Measurements from ENCODE around the gene SH3BP5L.
"Not testable (repeated sequence)": the region's sequence is repeated elsewhere in the genome, so short reads cannot be mapped to it uniquely, and the experiment has no call there.

Gene SH3BP5L

DNA sequence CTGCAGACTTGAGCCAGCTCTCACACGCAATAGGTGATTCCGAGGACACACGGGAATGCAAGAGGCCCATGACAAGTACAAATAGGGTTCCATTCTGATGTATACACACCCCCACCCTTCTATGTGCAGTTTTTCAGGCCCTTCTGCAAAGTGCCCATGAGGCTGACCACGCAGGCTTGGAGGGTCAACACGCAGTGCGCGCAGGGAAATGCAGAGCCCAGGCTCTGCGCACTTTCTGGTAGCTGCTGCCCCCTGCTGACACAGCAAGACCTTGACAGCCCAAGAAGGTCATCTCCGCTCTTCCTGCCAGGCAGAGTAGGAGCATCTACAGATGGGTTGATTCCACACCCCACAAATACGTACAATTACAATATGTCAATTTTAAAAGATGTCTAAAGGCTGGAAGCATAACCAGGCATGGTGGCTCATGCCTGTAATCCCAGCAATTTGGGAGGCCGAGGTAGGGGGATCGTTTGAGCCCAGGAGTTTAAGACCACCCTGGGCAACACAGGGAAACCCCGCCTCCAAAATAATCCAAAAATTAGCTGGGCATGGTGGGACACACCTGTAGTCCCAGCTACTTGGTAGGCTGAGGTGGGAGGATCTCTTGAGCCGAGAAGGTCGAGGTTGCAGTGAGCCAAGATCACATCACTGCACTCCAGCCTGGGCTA, 18.5 kb downstream of the SH3BP5L start:
- peak; percentile 45 to 50 for DNase-seq

DNA sequence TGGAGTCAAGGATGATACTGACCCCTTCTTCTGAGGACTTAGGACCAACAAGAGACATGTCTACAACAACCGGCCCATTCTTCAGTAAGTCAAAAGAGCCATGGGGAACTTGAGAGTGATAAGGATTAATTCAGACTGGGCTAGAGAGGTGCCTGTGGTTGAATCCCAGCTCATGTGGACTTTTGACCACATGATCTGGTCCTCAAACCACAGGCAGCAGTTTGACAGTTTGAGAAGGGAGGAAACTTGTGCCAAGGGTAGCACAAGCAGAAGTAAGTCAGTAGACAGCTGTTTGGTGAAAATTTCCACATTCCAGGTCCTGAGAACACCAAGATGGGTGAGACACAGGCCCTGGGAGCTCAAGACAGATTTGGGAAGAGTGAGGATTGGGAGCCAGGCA, 19.8 kb downstream of the SH3BP5L start:
- DNase-seq, result no peak

DNA sequence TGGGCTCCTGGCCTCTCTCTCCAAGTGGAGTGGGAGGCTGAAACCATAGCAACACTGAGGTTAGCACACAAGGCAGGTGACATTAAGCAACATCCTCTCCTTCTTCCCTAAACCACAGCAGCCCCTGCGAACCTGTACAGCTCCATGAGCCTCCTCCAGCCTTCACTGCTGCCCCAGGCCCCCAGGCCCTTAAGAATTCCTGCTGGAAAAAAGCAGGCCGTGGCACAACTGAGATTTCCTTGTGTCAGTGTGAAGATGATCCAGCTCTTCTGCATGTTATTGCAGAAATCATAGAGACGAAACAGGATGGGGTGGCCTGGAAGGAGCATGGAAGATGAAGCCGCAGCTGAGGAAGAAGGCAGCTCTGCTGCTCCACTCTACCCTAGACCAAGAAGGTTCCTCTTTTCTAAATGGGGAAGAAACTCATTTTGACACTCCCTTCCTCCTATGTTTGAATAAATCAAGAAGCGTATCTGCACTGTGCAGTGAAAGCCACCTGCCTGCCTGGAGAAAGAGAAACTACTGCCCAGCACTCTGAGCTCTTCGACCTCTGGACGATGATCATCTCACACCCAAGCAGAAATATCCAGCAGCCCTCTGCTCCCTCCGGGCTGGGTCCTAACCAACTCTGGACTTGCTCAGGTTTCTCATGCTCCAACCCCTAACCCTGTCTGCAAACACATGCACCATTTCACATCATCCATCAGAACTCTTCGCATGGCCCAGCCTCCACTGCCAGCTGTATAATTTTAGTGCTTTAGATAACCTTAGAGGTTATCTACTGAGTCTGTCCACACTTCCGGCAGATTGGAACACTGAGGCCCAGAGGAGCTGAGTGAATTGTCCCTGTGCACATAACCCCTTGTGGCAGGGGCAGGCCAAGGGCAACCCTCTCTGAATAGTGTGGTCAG, 20.7 kb downstream of the SH3BP5L start:
- DNase-seq, result no peak

DNA sequence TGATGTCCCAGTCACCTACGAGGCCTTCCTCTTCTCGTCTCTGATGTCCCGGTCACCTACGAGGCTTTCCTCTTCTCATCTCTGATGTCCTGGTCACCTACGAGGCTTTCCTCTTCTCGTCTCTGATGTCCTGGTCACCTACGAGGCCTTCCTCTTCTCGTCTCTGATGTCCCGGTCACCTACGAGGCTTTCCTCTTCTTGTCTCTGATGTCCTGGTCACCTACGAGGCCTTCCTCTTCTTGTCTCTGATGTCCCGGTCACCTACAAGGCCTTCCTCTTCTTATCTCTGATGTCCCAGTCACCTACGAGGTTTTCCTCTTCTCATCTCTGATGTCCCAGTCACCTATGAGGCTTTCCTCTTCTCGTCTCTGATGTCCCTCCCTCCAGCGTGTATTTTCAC, 22.2 kb downstream of the SH3BP5L start:
- DNase-seq, result not testable (repeated sequence)

GRCh38 chr1:248802454-248802853, 23.3 kb downstream of the SH3BP5L start:
- DNase-seq, result no peak

DNA sequence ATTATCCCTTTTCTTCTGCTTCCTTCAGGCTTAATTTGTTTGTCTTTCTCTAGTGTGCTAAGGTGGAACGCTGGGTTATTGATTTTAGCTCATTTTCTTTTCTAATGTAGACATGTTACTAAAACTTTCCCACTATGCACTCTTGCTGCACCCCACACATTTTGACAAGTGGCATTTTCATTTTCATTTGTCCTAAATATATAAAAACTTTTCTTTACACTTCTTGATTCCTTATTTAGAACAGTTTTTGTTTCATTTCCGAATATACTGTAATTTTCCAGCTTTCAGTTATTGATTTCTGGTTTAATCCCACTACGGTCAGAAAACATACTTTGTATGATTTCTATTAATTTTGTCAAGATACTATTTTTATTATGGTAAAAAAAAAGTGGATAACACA, 25.3 kb downstream of the SH3BP5L start:
- no peak for DNase-seq

GRCh38 chr1:248798791-248799190, 26.9 kb downstream of the SH3BP5L start:
- no peak for DNase-seq

GRCh38 chr1:248794663-248795062, 31.1 kb downstream of the SH3BP5L start:
- DNase-seq, result not testable (repeated sequence)

DNA sequence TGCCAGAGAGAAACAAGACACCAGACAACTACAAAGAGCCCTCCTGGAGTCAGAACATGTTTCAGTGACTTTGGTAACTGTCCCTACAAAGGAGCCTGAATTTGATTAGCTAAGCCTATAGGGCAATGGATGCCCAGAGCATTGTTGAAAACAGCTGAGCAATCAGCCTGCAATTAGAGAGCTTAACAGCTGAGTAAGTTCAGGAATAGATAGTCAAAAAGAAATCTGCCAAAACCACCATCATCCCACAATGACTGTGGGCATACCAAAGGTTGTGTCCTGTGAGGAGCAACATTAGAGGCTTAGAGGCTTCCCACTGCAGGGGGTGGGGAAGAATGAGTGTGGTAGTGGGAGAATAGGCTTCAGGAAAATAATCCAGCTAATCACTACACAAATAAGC, 32.1 kb downstream of the SH3BP5L start:
- no peak for DNase-seq

GRCh38 chr1:248792342-248792741, 33.4 kb downstream of the SH3BP5L start:
- no peak for DNase-seq

GRCh38 chr1:248791010-248791409, 34.7 kb downstream of the SH3BP5L start:
- no peak for DNase-seq

GRCh38 chr1:248790456-248790855, 35.3 kb downstream of the SH3BP5L start:
- no peak for DNase-seq

DNA sequence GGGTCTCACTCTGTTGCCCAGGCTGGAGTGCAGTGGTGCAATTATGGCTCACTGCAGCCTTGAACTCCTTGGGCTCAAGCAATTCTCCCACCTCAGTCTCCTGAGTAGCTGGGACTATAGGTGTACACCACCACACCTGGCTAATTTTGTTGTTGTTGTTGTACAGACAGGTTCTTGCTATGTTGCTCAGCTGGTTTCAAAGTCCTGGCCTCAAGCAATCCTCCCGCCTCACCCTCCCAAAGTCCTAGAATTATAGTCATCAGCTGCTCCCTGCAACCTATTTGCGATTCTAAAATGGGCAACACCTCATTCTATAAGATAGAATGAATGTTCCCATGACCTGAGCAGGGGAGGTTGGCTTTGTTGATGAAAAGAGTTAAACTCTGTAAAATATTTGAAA, 36.4 kb downstream of the SH3BP5L start:
- not testable (repeated sequence) for DNase-seq

DNA sequence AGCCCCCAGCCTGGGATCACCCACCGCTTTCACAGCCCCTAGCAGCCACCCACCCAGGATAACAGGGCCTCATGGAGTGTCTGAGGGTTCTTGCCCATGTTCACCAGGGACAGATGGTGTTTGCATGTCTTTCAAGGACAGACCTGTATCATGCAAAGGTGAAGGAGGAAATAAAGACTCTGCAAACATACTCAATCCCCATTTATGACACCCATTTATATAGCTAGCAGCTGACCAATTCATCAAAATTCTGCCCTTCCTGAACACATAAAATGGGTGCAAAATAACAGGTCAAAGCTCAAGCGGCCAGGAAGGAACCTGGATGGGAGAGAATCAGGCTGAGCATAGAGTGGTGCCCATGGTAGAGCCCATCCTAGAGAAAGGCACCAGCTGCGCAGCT, 37.4 kb downstream of the SH3BP5L start:
- DNase-seq, result no peak

DNA sequence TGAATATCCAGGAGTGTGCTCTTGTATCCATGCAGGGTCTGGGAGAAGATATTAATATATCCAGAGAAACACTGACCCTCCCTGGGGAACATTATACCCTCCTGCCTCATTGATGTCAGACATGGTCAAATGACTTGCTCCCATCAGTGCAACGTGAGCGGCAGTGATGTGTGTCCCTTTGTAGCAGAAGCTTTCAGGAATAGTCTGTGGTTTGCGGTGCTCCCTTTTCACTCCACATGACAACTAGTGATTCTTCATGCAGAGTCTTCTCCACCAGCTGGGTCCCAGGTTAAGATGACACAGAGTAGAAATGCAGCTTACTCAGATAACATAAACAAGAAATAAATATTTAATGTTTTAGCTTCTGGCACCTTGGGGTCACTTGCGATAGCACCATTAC, 38.3 kb downstream of the SH3BP5L start:
- DNase-seq, result no peak

DNA sequence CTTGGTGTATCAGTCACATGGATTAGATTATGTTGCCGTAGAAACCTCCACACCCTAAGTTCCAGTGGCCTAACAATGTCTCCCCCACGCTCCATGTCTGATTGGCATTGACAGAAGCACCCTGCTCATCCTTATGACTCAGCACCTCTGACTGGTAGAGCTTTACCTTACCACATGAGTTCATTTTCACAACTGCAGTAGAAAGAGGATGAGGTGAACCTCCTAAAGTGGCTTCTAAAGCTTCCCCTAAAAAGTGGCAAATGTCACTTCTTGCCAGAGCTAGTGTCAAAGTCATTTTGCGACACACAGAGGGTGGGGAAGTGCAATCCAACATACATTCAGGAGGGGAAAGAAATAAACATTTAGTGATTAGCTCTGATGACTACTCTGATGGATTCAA, 39.6 kb downstream of the SH3BP5L start:
- DNase-seq, result no peak

GRCh38 chr1:248783367-248783766, 42.3 kb downstream of the SH3BP5L start:
- DNase-seq, result no peak

- no peak for DNase-seq
Measured at GRCh38 chr1:248782416-248783141, 43.1 kb downstream of the SH3BP5L start.

- no peak for DNase-seq
Measured at GRCh38 chr1:248779350-248779749, 46.4 kb downstream of the SH3BP5L start.

DNA sequence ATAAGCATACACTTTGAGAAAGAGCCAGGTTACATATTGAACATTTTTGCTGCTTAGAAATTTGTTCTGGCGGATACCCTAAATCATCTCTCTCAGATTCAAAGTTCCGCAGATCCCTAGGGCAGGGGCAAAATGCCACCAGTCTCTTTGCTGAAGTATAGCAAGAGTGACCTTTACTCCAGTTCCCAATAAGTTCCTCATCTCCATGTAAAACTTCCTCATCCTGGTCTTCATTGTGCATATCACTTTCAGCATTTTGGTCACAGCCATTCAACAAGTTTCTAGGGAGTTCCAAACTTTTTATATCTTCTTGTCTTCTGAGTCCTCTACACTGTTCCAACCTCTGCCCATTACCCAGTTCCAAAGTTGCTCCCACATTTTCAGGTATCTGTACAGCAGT, 46.8 kb downstream of the SH3BP5L start:
- no peak for DNase-seq

DNA sequence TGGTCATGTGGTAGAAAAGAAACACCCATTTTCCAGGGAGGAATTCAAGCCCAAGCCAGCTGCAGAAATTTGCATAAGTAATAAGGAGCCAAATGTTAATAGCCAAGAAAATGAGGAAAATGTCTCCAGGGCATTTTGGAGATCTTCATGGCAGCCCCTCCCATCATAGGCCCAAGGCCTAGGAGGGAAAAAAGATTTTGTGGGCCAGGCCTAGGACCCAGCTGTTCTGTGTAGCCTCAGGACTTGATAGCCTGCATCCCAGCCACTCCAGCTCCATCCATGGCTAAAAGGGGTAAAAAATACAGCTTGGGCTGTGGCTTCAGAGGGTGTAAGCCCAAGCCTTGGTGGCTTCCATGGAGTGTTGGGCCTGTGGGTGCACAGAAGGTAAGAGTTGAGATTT, 48.7 kb downstream of the SH3BP5L start:
- DNase-seq, result no peak

DNA sequence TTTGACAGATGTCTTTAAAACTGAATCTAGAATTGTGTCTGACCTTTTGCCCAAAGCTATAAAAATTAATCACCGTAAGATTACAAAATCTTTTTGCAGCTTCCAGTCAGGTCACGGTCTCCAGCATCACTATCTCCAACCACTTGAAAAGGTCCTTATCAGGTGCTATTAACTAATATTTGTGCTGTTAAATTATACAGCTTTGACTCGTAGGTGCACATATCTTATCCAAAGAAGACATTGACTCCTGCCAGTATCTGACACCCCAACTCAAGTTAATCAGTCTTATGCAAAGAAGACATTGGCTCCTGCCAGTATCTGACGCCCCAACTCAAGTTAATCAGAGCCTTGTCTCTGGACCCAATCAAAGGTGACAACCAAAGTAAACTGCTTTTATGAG, 50.3 kb downstream of the SH3BP5L start:
- DNase-seq, result no peak

All from activated CD4-positive, alpha-beta T cell treated with anti-CD3 and anti-CD28 coated beads for 4 hours (primary cell).